Gastroesophageal sphincter (tissue), 4 donors: Measurements from ENCODE around the gene DNAH8. TPM values are rescaled to one million over a fixed set of nuclear protein-coding genes. Genes with fewer than 3 reads are reported as not detected.
"Not testable (repeated sequence)": the region's sequence is repeated elsewhere in the genome, so short reads cannot be mapped to it uniquely, and the experiment has no call there.

ENCODE experiments used
- ATAC-seq: fragments of 150-250 bp; one replicate; pipeline ENCODE4 v1.9.1; 2016; ENCODE audit warnings: mild to moderate bottlenecking, moderate library complexity
- H3K27ac ChIP-seq, 4 donors: fragments of 200-600 bp; sonication (generic) in 3 of 4; 1 replicate in 3 of 4; 2 replicates in 1 of 4; pipeline ENCODE4 v1.5.1; 2016 to 2019
- H3K27me3 ChIP-seq: fragments of 200-600 bp; sonication (generic); one replicate; pipeline ENCODE4 v1.5.1; 2019
- H3K36me3 ChIP-seq, 2 donors: fragments of 200-600 bp; sonication (generic); one replicate each; pipeline ENCODE4 v1.5.1; 2019; ENCODE audit warnings: control low read depth in 1 of 2
- H3K4me1 ChIP-seq, 3 donors: fragments of 200-600 bp; sonication (generic); 1 replicate in 2 of 3; 2 replicates in 1 of 3; pipeline ENCODE4 v1.5.1; 2016 to 2019; ENCODE audit warnings: control low read depth in 2 of 3
- H3K4me3 ChIP-seq, 2 donors: fragments of 200-600 bp; sonication (generic); one replicate each; pipeline ENCODE4 v1.5.1; 2019; ENCODE audit warnings: mild to moderate bottlenecking in 1 of 2, moderate library complexity in 1 of 2
- H3K9me3 ChIP-seq, 3 donors: fragments of 200-600 bp; sonication (generic); one replicate each; pipeline ENCODE4 v1.5.1; 2017 to 2019; ENCODE audit warnings: control low read depth in 2 of 3
- EP300 ChIP-seq: sonication (generic); formaldehyde crosslinking; IDR thresholded peaks from one replicate; pipeline ENCODE4 v1.6.1; 2017; ENCODE audit warnings: antibody characterized with exemption, mild to moderate bottlenecking
- POLR2A ChIP-seq, 2 donors: fragments of 450-650 bp; IDR thresholded peaks; one replicate each; pipeline ENCODE4 v1.6.1; 2017; ENCODE audit warnings: antibody characterized with exemption in 2 of 2, mild to moderate bottlenecking in 2 of 2, moderate library complexity in 1 of 2
- POLR2AphosphoS5 ChIP-seq: sonication (generic); formaldehyde crosslinking; IDR thresholded peaks from one replicate; pipeline ENCODE4 v1.6.1; 2017; ENCODE audit warnings: antibody characterized with exemption
- WGBS, 2 donors: methylation state at CpG; one replicate each; pipeline ENCODE4 v1.1.5; 2018; ENCODE audit warnings: low coverage in 1 of 2; 5-methylcytosine and 5-hydroxymethylcytosine counted together
- total RNA-seq, 4 donors: library from RNA; depleted of rRNA; stranded (reverse); fragments of >200 nt; gene quantifications; one replicate each; pipeline ENCODE4 v1.1.0, GENCODE V29; 2016
- TF ChIP-seq, protein P1 (sequence below), 4 experiments: fragments of 200-600 bp in 2 of 4; fragments of 450-650 bp in 2 of 4; sonication (generic) in 1 of 4; IDR thresholded peaks; one replicate each; pipeline ENCODE4 v1.5.1; 2017 to 2019; ENCODE audit warnings: antibody characterized with exemption in 4 of 4, mild to moderate bottlenecking in 2 of 4, moderate library complexity in 2 of 4

Gene DNAH8
- total RNA-seq, 4 donors from 2014 or later, result not detected

DNA sequence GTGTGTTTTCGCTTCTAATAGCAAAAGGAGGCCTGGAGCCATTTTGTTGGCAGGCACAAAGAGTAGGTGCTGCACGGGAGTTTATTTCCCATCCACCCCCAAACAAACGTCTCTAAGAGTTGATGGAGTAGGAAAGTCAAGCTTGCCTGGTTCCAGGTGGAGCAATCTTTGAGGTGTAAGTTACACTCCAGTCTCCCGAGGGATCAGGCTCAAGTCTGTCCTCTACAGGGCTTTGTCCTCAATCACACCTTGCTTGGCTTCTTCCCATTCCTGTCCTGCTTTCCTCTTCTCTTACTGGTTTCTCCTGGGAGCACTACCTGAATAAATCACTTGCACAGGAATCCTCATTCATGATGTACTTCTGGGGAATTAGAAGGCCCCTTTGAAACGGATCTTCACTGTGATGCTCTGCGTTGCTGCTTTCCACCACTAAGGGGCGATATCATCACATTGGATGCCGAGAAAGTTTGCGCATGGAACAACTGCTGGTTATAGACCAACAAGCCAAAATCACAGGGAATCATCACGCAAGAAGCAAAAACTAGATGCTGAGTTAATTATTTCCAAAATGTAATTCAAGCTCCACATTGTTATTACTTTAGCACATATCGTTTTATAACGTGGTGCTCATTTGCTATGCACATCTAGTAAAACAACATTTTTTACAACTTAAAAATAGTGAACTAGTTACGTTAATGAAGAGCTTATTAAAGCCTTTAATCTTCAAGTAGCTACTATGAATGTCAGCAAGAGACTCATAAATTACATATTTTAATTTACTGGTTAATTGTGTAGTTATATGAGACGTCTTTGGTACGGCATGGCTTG is 156.8 kb downstream of the DNAH8 start:
- no peaks in the 10 kb centered on the region for H3K9me3 ChIP-seq
- H3K4me1 ChIP-seq, result no peaks in the 10 kb centered on the region
- WGBS, 2 donors, result 32 to 34% methylated on average over 12 of the region's 15 CpGs
- no peak overlapping the region for H3K27ac ChIP-seq
- TF ChIP-seq POLR2A (IDR thresholded peaks at IDR 0.05) (no peak), EP300 (no peak), POLR2AphosphoS5 (no peak)
- TF ChIP-seq, protein P1, sequence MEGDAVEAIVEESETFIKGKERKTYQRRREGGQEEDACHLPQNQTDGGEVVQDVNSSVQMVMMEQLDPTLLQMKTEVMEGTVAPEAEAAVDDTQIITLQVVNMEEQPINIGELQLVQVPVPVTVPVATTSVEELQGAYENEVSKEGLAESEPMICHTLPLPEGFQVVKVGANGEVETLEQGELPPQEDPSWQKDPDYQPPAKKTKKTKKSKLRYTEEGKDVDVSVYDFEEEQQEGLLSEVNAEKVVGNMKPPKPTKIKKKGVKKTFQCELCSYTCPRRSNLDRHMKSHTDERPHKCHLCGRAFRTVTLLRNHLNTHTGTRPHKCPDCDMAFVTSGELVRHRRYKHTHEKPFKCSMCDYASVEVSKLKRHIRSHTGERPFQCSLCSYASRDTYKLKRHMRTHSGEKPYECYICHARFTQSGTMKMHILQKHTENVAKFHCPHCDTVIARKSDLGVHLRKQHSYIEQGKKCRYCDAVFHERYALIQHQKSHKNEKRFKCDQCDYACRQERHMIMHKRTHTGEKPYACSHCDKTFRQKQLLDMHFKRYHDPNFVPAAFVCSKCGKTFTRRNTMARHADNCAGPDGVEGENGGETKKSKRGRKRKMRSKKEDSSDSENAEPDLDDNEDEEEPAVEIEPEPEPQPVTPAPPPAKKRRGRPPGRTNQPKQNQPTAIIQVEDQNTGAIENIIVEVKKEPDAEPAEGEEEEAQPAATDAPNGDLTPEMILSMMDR (IDR thresholded peaks at IDR 0.05), result peak; percentile 46 to 77 (median 56)
- H3K36me3 ChIP-seq, result no peaks in the 10 kb centered on the region
- H3K27me3 ChIP-seq, result peaks cover 22% of the 10 kb centered on the region
- ATAC-seq, result no peak
- no peak overlapping the region for H3K4me3 ChIP-seq

DNA sequence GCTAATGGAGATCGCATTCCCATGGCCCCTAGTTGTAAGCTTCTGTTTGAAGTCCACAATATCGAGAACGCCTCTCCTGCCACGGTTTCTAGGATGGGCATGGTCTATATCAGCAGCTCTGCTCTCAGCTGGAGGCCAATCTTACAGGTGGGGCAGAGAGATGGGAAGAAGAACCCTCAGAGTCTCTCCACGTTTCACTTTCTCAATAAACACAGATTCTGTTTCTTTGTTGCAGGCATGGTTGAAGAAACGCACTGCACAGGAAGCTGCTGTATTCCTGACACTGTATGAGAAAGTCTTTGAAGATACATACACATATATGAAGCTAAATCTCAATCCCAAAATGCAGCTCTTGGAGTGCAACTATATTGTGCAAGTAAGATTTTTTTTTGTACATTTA is 157.9 kb downstream of the DNAH8 start:
- ATAC-seq, result no peak
- H3K9me3 ChIP-seq, result no peaks in the 10 kb centered on the region
- H3K27ac ChIP-seq, result no peak overlapping the region
- H3K4me3 ChIP-seq, result no peak overlapping the region
- H3K4me1 ChIP-seq, result no peaks in the 10 kb centered on the region
- peaks cover 22% of the 10 kb centered on the region for H3K27me3 ChIP-seq
- H3K36me3 ChIP-seq, result no peaks in the 10 kb centered on the region
- 61 to 72% methylated on average over 2 of the region's 6 CpGs for WGBS, 2 donors
- TF ChIP-seq EP300 (no peak), POLR2AphosphoS5 (no peak)

DNA sequence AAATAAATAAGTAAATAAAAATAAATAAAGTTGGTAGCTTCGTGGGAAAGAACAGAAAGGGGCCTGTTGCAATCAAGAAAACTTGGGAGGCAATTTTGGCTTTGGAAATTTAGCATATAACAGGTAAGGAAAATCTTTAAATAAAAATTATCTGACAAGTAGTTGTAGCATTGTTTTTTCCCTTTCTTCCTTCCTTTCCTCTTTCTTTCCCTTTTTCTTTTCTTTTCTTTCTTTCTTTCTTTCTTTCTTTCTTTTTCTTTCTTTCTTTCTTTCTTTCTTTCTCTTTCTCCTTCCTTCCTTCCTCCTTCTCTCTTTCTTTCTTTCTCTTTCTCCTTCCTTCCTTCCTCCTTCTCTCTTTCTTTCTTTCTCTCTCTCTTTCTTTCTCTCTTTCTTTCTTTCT is 158.7 kb downstream of the DNAH8 start:
- H3K27me3 ChIP-seq, result peaks cover 18% of the 10 kb centered on the region
- H3K36me3 ChIP-seq, H3K4me3 ChIP-seq, H3K4me1 ChIP-seq, H3K27ac ChIP-seq, H3K9me3 ChIP-seq, ATAC-seq: not testable (repeated sequence)
- 47 to 63% methylated on average over 1 of the region's 1 CpG for WGBS, 2 donors

GRCh38 chr6:38876475-38876874 is 161.4 kb downstream of the DNAH8 start:
- 44 to 54% methylated on average over 2 to 7 of the region's 7 CpGs for WGBS, 2 donors
- no peaks in the 10 kb centered on the region for H3K36me3 ChIP-seq
- peaks cover 0 to 6% (median 0%) of the 10 kb centered on the region in 3 donors for H3K9me3 ChIP-seq
- H3K4me3 ChIP-seq, result no peak overlapping the region
- no peaks in the 10 kb centered on the region for H3K4me1 ChIP-seq
- H3K27ac ChIP-seq, result no peak overlapping the region
- TF ChIP-seq POLR2AphosphoS5 (no peak), POLR2A (IDR thresholded peaks at IDR 0.05) (no peak), EP300 (no peak)
- TF ChIP-seq, protein P1 (IDR thresholded peaks at IDR 0.05), result no peak
- ATAC-seq, result no peak
- H3K27me3 ChIP-seq, result peaks cover 11% of the 10 kb centered on the region

DNA sequence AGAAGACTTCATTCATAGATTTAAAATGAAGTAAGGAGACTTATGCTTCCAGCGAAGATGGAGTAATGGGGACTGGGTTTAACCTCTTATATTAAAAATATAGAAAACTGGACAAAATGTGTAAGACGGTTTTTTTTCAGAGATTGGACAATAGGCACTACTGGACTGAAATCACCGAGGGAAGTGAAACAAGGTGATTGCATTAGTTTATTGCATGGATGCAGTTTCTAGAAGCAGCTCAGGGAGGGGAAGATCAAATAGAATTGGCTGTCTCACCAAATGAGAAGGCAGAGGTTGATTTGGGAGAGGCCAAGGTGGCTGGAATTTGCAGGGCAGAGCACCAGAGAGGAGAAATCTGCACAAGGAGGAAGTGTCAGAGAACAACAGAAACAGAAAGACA is 162.6 kb downstream of the DNAH8 start:
- no peak overlapping the region for H3K27ac ChIP-seq
- ATAC-seq, result no peak
- H3K9me3 ChIP-seq, result peaks cover 0 to 6% (median 0%) of the 10 kb centered on the region in 3 donors
- H3K36me3 ChIP-seq, result no peaks in the 10 kb centered on the region
- TF ChIP-seq, protein P1 (IDR thresholded peaks at IDR 0.05), result no peak
- no peak for TF ChIP-seq POLR2AphosphoS5
- TF ChIP-seq EP300, result no peak
- TF ChIP-seq POLR2A (IDR thresholded peaks at IDR 0.05), result no peak
- no peaks in the 10 kb centered on the region for H3K4me1 ChIP-seq
- no peak overlapping the region for H3K4me3 ChIP-seq
- WGBS, 2 donors, result 80 to 89% methylated on average over 1 to 3 of the region's 3 CpGs
- peaks cover 6% of the 10 kb centered on the region for H3K27me3 ChIP-seq

GRCh38 chr6:38882157-38882556 is 167.0 kb downstream of the DNAH8 start:
- H3K4me1 ChIP-seq, result no peaks in the 10 kb centered on the region
- no peak for ATAC-seq
- WGBS, 2 donors, result 86 to 93% methylated on average over 2 of the region's 2 CpGs

More at GRCh38 chr6:38882157-38882556, 167.0 kb downstream of the DNAH8 start:
- Histone ChIP-seq H3K36me3 (no peaks in the 10 kb centered on the region), H3K27me3 (peaks cover 5% of the 10 kb centered on the region), H3K27ac (no peak overlapping the region), H3K4me3 (no peak overlapping the region), H3K9me3 (peaks cover 0 to 6% (median 0%) of the 10 kb centered on the region in 3 donors)
- TF ChIP-seq POLR2A (IDR thresholded peaks at IDR 0.05) (no peak), EP300 (no peak), POLR2AphosphoS5 (no peak)
- TF ChIP-seq, protein P1 (IDR thresholded peaks at IDR 0.05), result no peak
